ENCODE measurements around the gene IL11. TPM values are rescaled to one million over a fixed set of nuclear protein-coding genes. Genes with fewer than 3 reads are reported as not detected.
"Not testable (repeated sequence)": the region's sequence is repeated elsewhere in the genome, so short reads cannot be mapped to it uniquely, and the experiment has no call there.

Gene IL11
- total RNA-seq, 2 donors from 2014 or later, result 0.16 TPM; not detected in 1

DNA sequence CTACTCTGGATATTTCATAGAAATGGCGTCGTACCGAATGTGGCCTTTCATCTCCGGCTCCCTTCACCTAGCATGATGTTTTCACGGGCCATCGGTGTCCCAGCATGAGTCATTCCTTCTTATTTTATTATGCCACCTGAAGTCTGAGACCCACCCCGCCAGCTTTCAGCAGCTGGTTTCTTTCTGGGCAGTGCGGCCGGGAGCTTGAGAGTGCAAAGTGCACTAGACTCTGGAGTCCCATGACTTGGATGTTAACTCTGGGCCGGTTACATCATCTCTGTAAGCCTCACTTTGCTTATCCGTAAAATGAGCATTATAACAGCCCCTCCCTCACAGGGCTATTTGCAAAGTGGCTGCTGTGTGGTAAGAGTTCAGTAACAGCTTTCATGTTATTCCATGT is 36.4 kb downstream of the IL11 start:
- no peak overlapping the region for H3K27ac ChIP-seq
- H3K4me1 ChIP-seq, result peaks cover 0 to 8% of the 10 kb centered on the region in 2 donors
- no peaks in the 10 kb centered on the region for H3K9me3 ChIP-seq
- no peak for DNase-seq (ENCODE audit: low spot score)
- no peaks in the 10 kb centered on the region for H3K36me3 ChIP-seq
- H3K4me3 ChIP-seq, result no peak overlapping the region
- no peak for TF ChIP-seq CTCF (IDR thresholded peaks at IDR 0.05)
- no peaks in the 10 kb centered on the region for H3K27me3 ChIP-seq

- not testable (repeated sequence) for H3K4me1 ChIP-seq; H3K27me3 ChIP-seq; DNase-seq (ENCODE audit: low spot score); H3K4me3 ChIP-seq; H3K36me3 ChIP-seq; H3K27ac ChIP-seq; H3K9me3 ChIP-seq
These were observed 40.5 kb downstream of the IL11 start for GRCh38 chr19:55329791-55330190.

- H3K27me3 ChIP-seq, result not testable (repeated sequence)
These were observed 41.4 kb downstream of the IL11 start for GRCh38 chr19:55328774-55329318.

GRCh38 chr19:55325172-55325571 is 45.1 kb downstream of the IL11 start, which contains the start of gene TMEM150B:
TSS of gene TMEM150B (minus strand) at chr19:55325341. CDS start at chr19:55321036, 4,305 bp downstream.
- H3K27ac ChIP-seq, result peak within 1 kb of the TSS in 1 of 2 donors; percentile 13

More at GRCh38 chr19:55328774-55329318, 41.4 kb downstream of the IL11 start:
- not testable (repeated sequence) for H3K4me1 ChIP-seq; H3K9me3 ChIP-seq; H3K36me3 ChIP-seq; H3K27ac ChIP-seq; H3K4me3 ChIP-seq; DNase-seq (ENCODE audit: low spot score)

GRCh38 chr19:55324662-55325061 is 45.6 kb downstream of the IL11 start:
- TF ChIP-seq CTCF (IDR thresholded peaks at IDR 0.05), result no peak
- H3K36me3 ChIP-seq, result no peaks in the 10 kb centered on the region
- no peaks in the 10 kb centered on the region for H3K4me1 ChIP-seq
- DNase-seq (ENCODE audit: low spot score), result no peak
- H3K27ac ChIP-seq, result peak overlapping the region in 1 of 2 donors; percentile 13
- no peak overlapping the region for H3K4me3 ChIP-seq
- H3K27me3 ChIP-seq, result no peaks in the 10 kb centered on the region
- H3K9me3 ChIP-seq, result no peaks in the 10 kb centered on the region

More at GRCh38 chr19:55325172-55325571, 45.1 kb downstream of the IL11 start, which contains the start of gene TMEM150B:
- Histone ChIP-seq H3K36me3 (no peaks in the 10 kb centered on the region), H3K27me3 (no peaks in the 10 kb centered on the region), H3K9me3 (no peaks in the 10 kb centered on the region), H3K4me1 (no peaks in the 10 kb centered on the region), H3K4me3 (no peak within 1 kb of the TSS)
- DNase-seq (ENCODE audit: low spot score), result no peak
- TF ChIP-seq CTCF (IDR thresholded peaks at IDR 0.05), result no peak

DNA sequence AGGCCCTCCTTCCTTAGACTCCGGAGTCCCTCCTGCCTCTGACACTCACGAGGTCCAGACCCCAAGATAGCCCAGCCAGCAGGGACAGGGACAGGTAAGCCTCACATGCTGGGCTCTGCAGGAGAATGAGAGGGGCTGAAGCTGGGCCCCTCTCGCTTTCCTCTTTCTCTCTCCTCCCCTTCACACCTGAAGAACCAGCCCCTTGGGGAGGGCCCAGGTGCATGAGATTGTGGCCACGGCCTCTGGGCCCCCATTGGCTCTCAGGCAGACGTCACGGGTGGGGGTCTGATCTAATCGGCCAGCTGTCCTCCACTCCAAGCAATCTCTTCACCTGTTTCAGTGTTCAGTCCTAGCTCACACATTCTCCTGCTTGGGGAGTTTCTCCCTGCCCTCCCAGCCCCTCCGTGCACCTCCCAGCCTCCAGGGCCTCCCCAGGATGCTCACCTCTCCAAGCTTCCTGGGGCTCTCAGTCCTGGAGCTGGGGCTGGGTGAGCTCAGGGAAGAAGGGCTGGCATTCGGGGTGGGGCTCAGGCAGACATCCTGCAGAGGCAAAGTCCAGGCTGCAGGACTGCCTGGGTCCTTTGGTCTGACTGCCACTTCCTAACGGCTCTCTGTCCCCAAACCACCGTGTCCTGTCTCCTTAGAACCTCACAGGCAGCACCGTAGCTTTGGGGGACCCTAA is 47.9 kb downstream of the IL11 start:
- no peaks in the 10 kb centered on the region for H3K9me3 ChIP-seq
- H3K4me1 ChIP-seq, result no peaks in the 10 kb centered on the region
- no peaks in the 10 kb centered on the region for H3K27me3 ChIP-seq
- H3K36me3 ChIP-seq, result no peaks in the 10 kb centered on the region
- no peak for TF ChIP-seq CTCF (IDR thresholded peaks at IDR 0.05)
- no peak for DNase-seq (ENCODE audit: low spot score)
- no peak overlapping the region for H3K27ac ChIP-seq
- no peak overlapping the region for H3K4me3 ChIP-seq
